HepG2 (cell line): Measurements from ENCODE around the gene B4GALT2. TPM values are rescaled to one million over a fixed set of nuclear protein-coding genes. Genes with fewer than 3 reads are reported as not detected.

Experiments used
- ATAC-seq: fragments of 200-7000 bp; cut with Tn5 transposase; 3 replicates; pipeline ENCODE4 v1.9.1; 2020; ENCODE audit warnings: mild to moderate bottlenecking, moderate library complexity
- BruUV-seq: library from RNA; stranded (reverse); fragments of 400-500 nt; replicated peaks from 2 replicates; lab custom pipeline; 2021; lab: Mats Ljungman, UMichigan
- CTCF ChIA-PET: fragments of 300-600 bp; formaldehyde crosslinking; extraction: SDS; loops from one replicate; lab custom pipeline; 2021; ENCODE audit warnings: low total read pairs, inconsistent platforms, low intra/inter-chr PET ratio; lab: Yijun Ruan, JAX
- POLR2A ChIA-PET: fragments of 350-600 bp; sonication (Branson Sonifier 250); formaldehyde crosslinking; loops from one replicate; lab custom pipeline; 2020; ENCODE audit warnings: antibody characterized with exemption, inconsistent platforms; lab: Yijun Ruan, JAX
- DNase-seq: peaks from one replicate; pipeline ENCODE4 v3.0.0-alpha.2; 2015; ENCODE audit warnings: low spot score
- FAIRE-seq: peaks from 3 replicates; lab custom pipeline; 2011; peaks lifted over from hg19 to GRCh38; lab: Jason Lieb, UNC
- H2AFZ ChIP-seq: one replicate; pipeline ENCODE4 v1.6.1; 2011; ENCODE audit warnings: low read length, inconsistent platforms
- H3K27ac ChIP-seq: fragments of 300-600 bp; 3 replicates; pipeline ENCODE4 v1.8.0; 2011; ENCODE audit warnings: mixed run types, mild to moderate bottlenecking, mixed read lengths, low read length, inconsistent platforms; ENCODE audit not compliant: insufficient read depth; ENCODE audit errors: extremely low read length
- H3K27me3 ChIP-seq, 2 experiments: fragments of 200-600 bp in 1 of 2; 2 replicates in 1 of 2; 3 replicates in 1 of 2; pipeline versions ENCODE4 v1.6.0 to v1.8.0; 2011; ENCODE audit warnings: low read length in 2 of 2, mild to moderate bottlenecking in 2 of 2, moderate library complexity in 2 of 2, inconsistent platforms in 1 of 2; ENCODE audit not compliant: insufficient read depth in 2 of 2, control insufficient read depth in 1 of 2
- H3K36me3 ChIP-seq, 2 experiments: fragments of 200-600 bp in 1 of 2; replicated peaks in 1 of 2; 2 replicates in 1 of 2; 3 replicates in 1 of 2; pipeline versions ENCODE4 v1.5.1 to v1.8.0; 2011; ENCODE audit warnings: low read length in 2 of 2, inconsistent platforms in 1 of 2; ENCODE audit not compliant: insufficient read depth in 2 of 2, control insufficient read depth in 1 of 2
- H3K4me1 ChIP-seq: 2 replicates; pipeline ENCODE4 v1.5.1; 2012; ENCODE audit warnings: low read length, inconsistent platforms; ENCODE audit not compliant: insufficient read depth
- H3K4me2 ChIP-seq: 2 replicates; pipeline ENCODE4 v1.6.0; 2011; ENCODE audit warnings: low read depth, low read length, inconsistent platforms
- H3K4me3 ChIP-seq, 3 experiments: fragments of 200-600 bp in 1 of 3; sonication (generic), shearing (Covaris generic) in 1 of 3; replicated peaks in 1 of 3; 2 replicates each; pipeline ENCODE4 v1.5.1; 2011 to 2016; ENCODE audit warnings: low read length in 3 of 3, inconsistent platforms in 2 of 3, low read depth in 2 of 3, mild to moderate bottlenecking in 2 of 3, control low read depth in 1 of 3, mixed read lengths in 1 of 3; ENCODE audit not compliant: insufficient read depth in 1 of 3
- H3K79me2 ChIP-seq: one replicate; pipeline ENCODE4 v1.6.1; 2011; ENCODE audit warnings: low read length, inconsistent platforms; ENCODE audit not compliant: insufficient read depth
- H3K9ac ChIP-seq: 2 replicates; pipeline ENCODE4 v1.6.0; 2011; ENCODE audit warnings: mild to moderate bottlenecking, low read depth, low read length, inconsistent platforms; ENCODE audit not compliant: insufficient read depth
- H3K9me3 ChIP-seq: 2 replicates; pipeline ENCODE4 v1.5.1; 2012; ENCODE audit warnings: mild to moderate bottlenecking, low read length
- H4K20me1 ChIP-seq: 2 replicates; pipeline ENCODE4 v1.6.0; 2011; ENCODE audit warnings: inconsistent platforms, mild to moderate bottlenecking, low read length, moderate library complexity; ENCODE audit not compliant: insufficient read depth
- ATF3 ChIP-seq: sonication (generic); formaldehyde crosslinking; IDR thresholded peaks from 2 replicates; pipeline ENCODE4 v1.4.0; 2020; ENCODE audit warnings: missing genetic modification reagents
- CEBPG ChIP-seq: IDR thresholded peaks from 2 replicates; pipeline ENCODE4 v1.6.1; 2016
- CREB1 ChIP-seq, 2 experiments: fragments of 450-650 bp in 1 of 2; IDR thresholded peaks; 2 replicates each; pipeline ENCODE4 v1.6.1; 2016 to 2017; ENCODE audit warnings: control low read depth in 1 of 2, mild to moderate bottlenecking in 1 of 2, missing compliant biosample characterization in 1 of 2, missing genetic modification characterization in 1 of 2
- DZIP1 ChIP-seq: sonication (generic); formaldehyde crosslinking; IDR thresholded peaks from 2 replicates; pipeline ENCODE4 v1.5.0; 2020; ENCODE audit warnings: mild to moderate bottlenecking, missing genetic modification reagents
- FOXA3 ChIP-seq: IDR thresholded peaks from 2 replicates; pipeline ENCODE4 v1.6.1; 2016; ENCODE audit warnings: missing genetic modification reagents, missing compliant biosample characterization
- FOXP4 ChIP-seq: sonication (generic); formaldehyde crosslinking; IDR thresholded peaks from 2 replicates; pipeline ENCODE4 v1.4.0; 2020; ENCODE audit warnings: missing genetic modification reagents
- GATAD2A ChIP-seq: IDR thresholded peaks from 2 replicates; pipeline ENCODE4 v1.6.1; 2016
- POLR2A ChIP-seq, 2 experiments: IDR thresholded peaks; 2 replicates each; pipeline ENCODE4 v1.6.1; 2011; ENCODE audit warnings: low read depth in 2 of 2, low read length in 2 of 2, mild to moderate bottlenecking in 1 of 2, moderate library complexity in 1 of 2; ENCODE audit not compliant: insufficient read depth in 1 of 2
- SNAPC2 ChIP-seq: sonication (generic); formaldehyde crosslinking; IDR thresholded peaks from 2 replicates; pipeline ENCODE4 v1.8.1; 2022; ENCODE audit warnings: mild to moderate bottlenecking, missing genetic modification reagents
- THAP8 ChIP-seq: sonication (generic); formaldehyde crosslinking; IDR thresholded peaks from 2 replicates; pipeline ENCODE4 v1.5.1; 2020; ENCODE audit warnings: missing genetic modification reagents, mild to moderate bottlenecking, borderline replicate concordance
- ZEB1 ChIP-seq: IDR thresholded peaks from 2 replicates; pipeline ENCODE4 v1.6.1; 2012; ENCODE audit warnings: mild to moderate bottlenecking, low read depth, inconsistent platforms; ENCODE audit not compliant: insufficient replicate concordance
- ZIK1 ChIP-seq: sonication (generic); formaldehyde crosslinking; IDR thresholded peaks from 2 replicates; pipeline ENCODE4 v1.5.0; 2020; ENCODE audit warnings: mild to moderate bottlenecking, low read depth, missing genetic modification reagents, borderline replicate concordance
- ZNF234 ChIP-seq: sonication (generic); formaldehyde crosslinking; conservative IDR thresholded peaks from 2 replicates; pipeline ENCODE4 v1.5.1; 2020; ENCODE audit warnings: mild to moderate bottlenecking, missing genetic modification reagents
- ZNF343 ChIP-seq: sonication (generic); formaldehyde crosslinking; IDR thresholded peaks from 2 replicates; pipeline ENCODE4 v1.4.0; 2020; ENCODE audit warnings: mild to moderate bottlenecking, missing genetic modification reagents
- ZNF605 ChIP-seq: sonication (generic); formaldehyde crosslinking; IDR thresholded peaks from 2 replicates; pipeline ENCODE4 v1.8.0; 2022; ENCODE audit warnings: mild to moderate bottlenecking, missing genetic modification reagents
- ZSCAN25 ChIP-seq: sonication (generic); formaldehyde crosslinking; IDR thresholded peaks from 2 replicates; pipeline ENCODE4 v1.8.0; 2022; ENCODE audit warnings: mild to moderate bottlenecking, missing genetic modification reagents
- ZXDC ChIP-seq: sonication (generic); formaldehyde crosslinking; IDR thresholded peaks from 2 replicates; pipeline ENCODE4 v1.5.0; 2020; ENCODE audit warnings: mild to moderate bottlenecking, missing genetic modification reagents
- WGBS: methylation state at CpG from one replicate; pipeline ENCODE4 v1.1.6; 2017; ENCODE audit warnings: low lambda C conversion rate; 5-methylcytosine and 5-hydroxymethylcytosine counted together
- in situ Hi-C: cut with HindIII; loops from 2 replicates; pipeline ENCODE4 v1.10.0; 2017; ENCODE audit warnings: low pct_unique_long_range_greater_than_20kb; ENCODE audit not compliant: extremely low pct_ligation_motif_present
- intact Hi-C: fragments of 100-400 bp; cut with micrococcal nuclease; formaldehyde crosslinking; loops from one replicate; pipeline ENCODE4 v1.10.0; 2022; ENCODE audit not compliant: unreplicated experiment
- polyA plus RNA-seq, 8 experiments: library from polyadenylated mRNA; depleted of rRNA in 3 of 8; stranded (reverse) in 7 of 8; unstranded in 1 of 8; fragments of >200 nt; fragmentation: Illumina TruSeq in 4 of 8; extraction: Trizol in 4 of 8; gene quantifications; 2 replicates each; pipeline versions ENCODE4 v1.2.1 to v1.2.3, GENCODE V29; 2011 to 2016; ENCODE audit warnings: low read depth in 4 of 8, missing spikeins in 1 of 8, mixed read lengths in 1 of 8; ENCODE audit not compliant: insufficient read depth in 1 of 8
- total RNA-seq, 5 experiments: library from RNA; depleted of rRNA; stranded (reverse); fragments of >200 nt; fragmentation: Illumina TruSeq; extraction: Trizol; gene quantifications; 2 replicates each; pipeline ENCODE4 v1.2.3, GENCODE V29; 2016; ENCODE audit warnings: low read depth in 1 of 5

Gene B4GALT2
- total and polyA plus RNA-seq, 2 of the 13 experiments (the other 11 are each of a cell fraction or from before 2014, with no cell fraction given) = 41.9 to 78.0 TPM

- peak overlapping the region; percentile 66 for H3K9ac ChIP-seq
- peak; percentile 56 for DNase-seq
- TF ChIP-seq ZIK1 (CRISPR knock-in tag) = peak; percentile 30; the same call in 1 of the 2 replicates
- TF ChIP-seq ZEB1 = no peak
- TF ChIP-seq ZNF234 = no peak
- no peak for TF ChIP-seq POLR2A (IDR thresholded peaks at IDR 0.05; ENCODE audit: insufficient read depth in 1 of 2, low read depth in 2 of 2, low read length in 2 of 2)
- TF ChIP-seq FOXA3 = peak; percentile 50; the same call in 1 of the 2 replicates
- TF ChIP-seq ZNF605 (CRISPR knock-in tag) = peak; percentile 83
- peak; percentile 94 for TF ChIP-seq CEBPG (CRISPR knock-in tag)
- TF ChIP-seq ZXDC = peak; percentile 62; the same call in 1 of the 2 replicates
- no peak for TF ChIP-seq SNAPC2 (CRISPR knock-in tag)
- peak; percentile 84 for TF ChIP-seq ATF3 (CRISPR knock-in tag)
- TF ChIP-seq DZIP1 (CRISPR knock-in tag) = 0 out of 2 replicates have a peak, but pooled peaks have one; percentile 39
- no peak for TF ChIP-seq FOXP4 (CRISPR knock-in tag)
- TF ChIP-seq GATAD2A (CRISPR knock-in tag) = peak; percentile 53; the same call in 1 of the 2 replicates
- no peak for TF ChIP-seq CREB1 (IDR thresholded peaks at IDR 0.05)
- peak; percentile 40; the same call in 1 of the 2 replicates for TF ChIP-seq CREB1 (CRISPR knock-in tag; IDR thresholded peaks at IDR 0.05)
- TF ChIP-seq ZSCAN25 = 0 out of 2 replicates have a peak, but pooled peaks have one; percentile 5
- TF ChIP-seq THAP8 (CRISPR knock-in tag) = no peak
- TF ChIP-seq ZNF343 (CRISPR knock-in tag) = 0 out of 2 replicates have a peak, but pooled peaks have one; percentile 20
Observed at GRCh38 chr1:43978264-43978550, 803 bp upstream of the B4GALT2 start.

More at GRCh38 chr1:43978264-43978550, 803 bp upstream of the B4GALT2 start:
- Histone ChIP-seq H3K4me1 (peaks cover 76% of the 10 kb centered on the region), H3K4me2 (peak overlapping the region; percentile 81), H3K27me3 (no peaks in the 10 kb centered on the region), H3K79me2 (peaks cover 54% of the 10 kb centered on the region), H3K9me3 (no peaks in the 10 kb centered on the region), H3K27ac (peak overlapping the region; percentile 88), H4K20me1 (peaks cover 4% of the 10 kb centered on the region; the same call in 1 of the 2 replicates), H2AFZ (no peak overlapping the region), H3K36me3 (peaks cover 7 to 28% of the 10 kb centered on the region in 2 experiments), H3K4me3 (peak overlapping the region; percentile 84 to 87 (median 84); a peak in 5 of 6 replicates)
- 7% methylated on average over 5 of the region's 5 CpGs for WGBS
- FAIRE-seq (no peak), ATAC-seq (peak; percentile 18)
- intact Hi-C loops (no loop called here), in situ Hi-C loops (no loop called here)
- CTCF ChIA-PET = no interaction called here
- BruUV-seq = TSS peak; percentile 74
- POLR2A ChIA-PET = interaction anchor here (0.7 to 2.4 kb wide), 12 partner anchors 8 to 328 kb away, joined by 3 to 32 read pairs (median 5); partner anchors contain the start of genes DPH2, IPO13, KDM4A and SLC6A9
